Activated T-cell treated with anti-CD3 and anti-CD28 coated beads, Interleukin-2, amount 50 U/mL, for 1 hour (primary cell): ENCODE measurements around the gene IRF9.

Experiments
- DNase-seq: peaks from one replicate; pipeline ENCODE4 v3.0.0-alpha.2; 2020

IRF9 gene

DNA sequence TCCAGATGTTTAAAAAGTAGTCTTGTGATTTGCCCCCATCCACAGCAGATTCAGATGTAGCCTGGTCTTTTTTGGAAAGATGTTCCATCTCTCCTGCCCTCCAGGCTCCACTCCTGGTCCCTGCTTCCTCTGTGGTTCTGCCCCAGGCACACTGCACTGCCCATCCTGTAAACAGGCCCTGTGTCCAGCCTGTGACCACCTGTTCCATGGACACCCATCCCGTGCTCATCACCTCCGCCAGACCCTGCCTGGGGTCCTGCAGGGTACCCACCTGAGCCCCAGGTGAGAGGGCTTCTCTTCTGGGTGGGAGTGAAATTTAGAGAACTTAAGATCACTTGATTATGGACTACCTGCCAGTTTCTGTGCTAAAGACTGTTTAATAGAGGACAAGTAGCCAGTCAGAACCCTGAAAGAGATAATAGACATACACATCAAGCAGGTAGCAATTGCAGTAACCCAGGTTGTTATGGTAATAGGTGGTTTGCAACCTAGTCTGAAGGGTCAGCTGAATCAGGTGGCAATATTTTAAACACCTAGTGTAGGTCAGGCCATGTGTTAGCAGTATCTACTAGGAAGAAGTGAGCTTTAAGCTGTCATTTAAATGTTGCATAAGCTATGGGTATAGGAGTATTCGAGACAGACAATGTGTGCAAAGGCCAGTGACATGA is 11.6 kb upstream of the IRF9 start:
- DNase-seq, result no peak

DNA sequence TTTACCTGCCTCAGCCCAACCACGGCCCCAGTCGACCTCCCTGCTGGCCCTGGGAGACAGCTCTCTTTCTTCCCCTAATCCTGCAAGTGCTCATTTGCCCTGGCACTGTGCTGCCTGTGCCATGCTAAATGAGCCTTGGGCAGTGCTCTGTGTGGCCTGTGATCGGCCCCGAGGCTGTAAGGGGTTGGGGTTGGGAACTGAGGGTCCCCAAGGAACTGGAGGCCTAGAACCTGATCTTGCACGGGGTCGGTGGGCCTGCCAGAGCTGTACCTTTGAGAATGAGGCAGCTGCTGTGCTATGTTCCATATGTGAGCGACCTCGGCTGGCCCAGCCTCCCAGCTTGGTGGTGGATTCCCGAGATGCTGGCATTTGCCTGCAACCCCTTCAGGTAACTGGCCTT is 11.0 kb upstream of the IRF9 start:
- DNase-seq, result no peak

DNA sequence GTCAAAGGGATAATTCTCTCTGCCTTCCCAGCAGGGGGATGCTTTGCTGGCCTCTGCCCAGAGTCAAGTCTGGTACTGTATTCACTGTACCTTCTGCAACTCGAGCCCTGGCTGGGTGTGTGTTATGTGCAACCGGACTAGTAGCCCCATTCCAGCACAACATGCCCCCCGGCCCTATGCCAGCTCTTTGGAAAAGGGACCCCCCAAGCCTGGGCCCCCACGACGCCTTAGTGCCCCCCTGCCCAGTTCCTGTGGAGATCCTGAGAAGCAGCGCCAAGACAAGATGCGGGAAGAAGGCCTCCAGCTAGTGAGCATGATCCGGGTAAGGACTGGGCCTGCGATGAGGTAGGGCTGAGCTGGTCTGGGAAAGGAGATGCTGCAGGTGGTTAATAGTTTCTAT is 10.5 kb upstream of the IRF9 start:
- DNase-seq, result no peak

DNA sequence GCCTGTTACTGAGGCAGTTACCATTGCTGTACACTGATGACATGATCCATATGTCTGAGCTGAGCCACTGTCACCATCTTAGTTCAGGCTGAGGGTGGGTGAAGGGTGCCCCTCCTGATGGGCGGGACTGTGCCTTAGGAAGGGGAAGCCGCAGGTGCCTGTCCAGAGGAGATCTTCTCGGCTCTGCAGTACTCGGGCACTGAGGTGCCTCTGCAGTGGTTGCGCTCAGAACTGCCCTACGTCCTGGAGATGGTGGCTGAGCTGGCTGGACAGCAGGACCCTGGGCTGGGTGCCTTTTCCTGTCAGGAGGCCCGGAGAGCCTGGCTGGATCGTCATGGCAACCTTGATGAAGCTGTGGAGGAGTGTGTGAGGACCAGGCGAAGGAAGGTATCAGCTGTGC is 10.1 kb upstream of the IRF9 start:
- DNase-seq, result no peak

DNA sequence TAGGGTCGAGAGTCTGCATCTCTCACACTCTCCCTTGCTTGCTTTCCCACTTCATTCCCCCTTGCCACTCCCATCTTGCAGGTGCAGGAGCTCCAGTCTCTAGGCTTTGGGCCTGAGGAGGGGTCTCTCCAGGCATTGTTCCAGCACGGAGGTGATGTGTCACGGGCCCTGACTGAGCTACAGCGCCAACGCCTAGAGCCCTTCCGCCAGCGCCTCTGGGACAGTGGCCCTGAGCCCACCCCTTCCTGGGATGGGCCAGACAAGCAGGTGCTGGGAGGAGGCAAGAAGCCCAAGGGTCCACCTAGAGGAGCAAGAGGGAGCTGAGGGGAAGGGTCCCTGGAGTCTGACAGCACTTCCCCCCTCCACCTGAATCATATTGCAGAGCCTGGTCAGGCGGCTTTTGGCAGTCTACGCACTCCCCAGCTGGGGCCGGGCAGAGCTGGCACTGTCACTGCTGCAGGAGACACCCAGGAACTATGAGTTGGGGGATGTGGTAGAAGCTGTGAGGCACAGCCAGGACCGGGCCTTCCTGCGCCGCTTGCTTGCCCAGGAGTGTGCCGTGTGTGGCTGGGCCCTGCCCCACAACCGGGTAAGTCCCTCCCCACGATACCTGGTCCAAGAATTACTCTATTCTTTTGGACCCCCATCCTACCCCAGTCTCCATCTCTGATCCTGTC is 9.5 kb upstream of the IRF9 start:
- DNase-seq, result no peak

DNA sequence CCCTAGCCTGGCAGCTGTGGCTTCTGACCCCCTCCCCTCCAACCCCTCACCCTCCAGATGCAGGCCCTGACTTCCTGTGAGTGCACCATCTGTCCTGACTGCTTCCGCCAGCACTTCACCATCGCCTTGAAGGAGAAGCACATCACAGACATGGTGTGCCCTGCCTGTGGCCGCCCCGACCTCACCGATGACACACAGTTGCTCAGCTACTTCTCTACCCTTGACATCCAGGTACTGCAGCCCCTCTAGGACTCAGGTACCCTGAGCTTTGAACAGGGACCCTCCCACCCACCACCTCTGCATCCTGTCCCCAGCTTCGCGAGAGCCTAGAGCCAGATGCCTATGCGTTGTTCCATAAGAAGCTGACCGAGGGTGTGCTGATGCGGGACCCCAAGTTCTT is 6.0 kb upstream of the IRF9 start:
- DNase-seq, result no peak

DNA sequence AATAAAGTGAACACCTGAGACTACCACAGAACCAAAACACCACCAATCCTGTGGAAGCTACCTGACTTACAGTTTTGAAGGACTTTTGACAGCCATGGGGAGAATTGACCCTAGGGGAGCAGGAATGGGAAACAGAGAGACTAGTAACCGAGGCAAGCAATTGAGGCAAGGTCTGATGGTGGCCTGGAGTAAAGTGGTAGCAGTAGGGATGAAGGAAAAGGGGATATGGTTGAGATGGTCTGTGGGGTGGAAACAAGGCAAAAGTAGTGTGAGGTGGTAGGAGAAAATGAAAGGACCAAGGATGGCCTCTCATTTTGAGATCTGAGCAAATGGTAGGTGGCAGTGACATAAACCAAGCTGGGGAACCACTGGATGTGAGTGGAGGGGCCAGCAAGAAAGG is 4.2 kb upstream of the IRF9 start:
- DNase-seq, result no peak

DNA sequence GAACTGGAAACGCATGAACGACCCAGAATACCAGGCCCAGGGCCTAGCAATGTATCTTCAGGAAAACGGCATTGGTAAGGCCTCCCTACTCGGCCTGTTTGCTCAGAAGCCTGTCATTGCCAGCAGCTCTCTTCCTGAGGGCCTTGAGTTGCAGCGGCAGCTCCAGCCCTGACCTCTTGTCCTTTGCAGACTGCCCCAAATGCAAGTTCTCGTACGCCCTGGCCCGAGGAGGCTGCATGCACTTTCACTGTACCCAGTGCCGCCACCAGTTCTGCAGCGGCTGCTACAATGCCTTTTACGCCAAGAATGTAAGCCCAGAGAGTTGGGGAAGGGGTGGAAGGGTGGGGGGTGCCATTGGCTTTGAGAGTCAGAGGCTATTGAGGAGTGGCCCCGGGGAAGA is 3.7 kb upstream of the IRF9 start:
- DNase-seq, result no peak

DNA sequence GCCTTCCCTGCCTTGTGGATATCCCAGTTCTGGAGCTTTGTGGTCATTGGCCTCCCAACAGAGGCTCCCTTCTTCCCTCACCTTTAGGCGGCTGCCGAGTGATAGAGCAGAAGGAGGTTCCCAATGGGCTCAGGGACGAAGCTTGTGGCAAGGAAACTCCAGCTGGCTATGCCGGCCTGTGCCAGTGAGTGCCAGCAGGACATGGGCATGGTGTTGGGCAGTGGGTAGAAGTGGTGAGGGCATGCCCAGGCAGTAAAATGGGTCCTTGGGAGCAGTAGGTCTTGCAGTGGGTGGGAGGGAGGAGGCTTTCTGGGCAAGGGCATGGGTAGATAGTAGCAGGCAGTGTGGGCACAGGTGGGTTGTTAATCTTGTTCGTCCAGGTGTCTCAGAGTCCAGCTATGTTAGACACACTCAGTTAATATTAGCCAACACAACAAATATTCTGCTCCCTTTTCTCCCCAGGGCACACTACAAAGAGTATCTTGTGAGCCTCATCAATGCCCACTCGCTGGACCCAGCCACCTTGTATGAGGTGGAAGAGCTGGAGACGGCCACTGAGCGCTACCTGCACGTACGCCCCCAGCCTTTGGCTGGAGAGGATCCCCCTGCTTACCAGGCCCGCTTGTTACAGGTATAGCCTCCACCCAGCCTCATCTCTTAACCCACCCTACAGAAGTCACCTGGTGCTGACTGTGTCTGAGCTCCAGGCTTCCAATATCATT is 1.1 kb upstream of the IRF9 start:
- DNase-seq, result no peak

DNA sequence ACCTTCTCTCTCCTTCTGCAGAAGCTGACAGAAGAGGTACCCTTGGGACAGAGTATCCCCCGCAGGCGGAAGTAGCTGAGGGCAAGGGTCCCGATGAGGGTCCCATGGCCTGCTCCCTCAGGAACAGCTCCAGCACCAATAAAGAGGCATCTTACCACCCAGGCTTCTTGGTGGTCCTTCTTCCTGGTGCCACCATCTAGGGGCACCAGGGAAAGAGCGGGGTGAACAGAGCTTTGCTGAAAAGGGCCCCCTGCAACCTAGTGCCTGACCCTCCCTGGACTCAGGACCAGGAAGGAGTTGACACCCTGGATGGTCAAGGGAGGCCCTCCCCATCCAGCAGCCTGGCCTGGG is 591 bp upstream of the IRF9 start:
- no peak for DNase-seq

DNA sequence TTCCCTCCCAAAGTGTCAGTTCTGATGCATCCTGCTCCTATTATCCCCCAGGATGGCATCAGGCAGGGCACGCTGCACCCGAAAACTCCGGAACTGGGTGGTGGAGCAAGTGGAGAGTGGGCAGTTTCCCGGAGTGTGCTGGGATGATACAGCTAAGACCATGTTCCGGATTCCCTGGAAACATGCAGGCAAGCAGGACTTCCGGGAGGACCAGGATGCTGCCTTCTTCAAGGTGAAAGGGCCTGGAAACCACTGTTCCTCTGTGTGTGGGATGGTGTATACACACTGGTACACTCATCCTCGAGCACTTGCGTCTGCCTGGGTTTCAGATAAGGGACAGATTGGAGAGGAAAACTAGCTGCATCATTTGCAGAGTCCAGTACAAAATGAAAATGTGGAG is 1.0 kb downstream of the IRF9 start:
- DNase-seq, result no peak

DNA sequence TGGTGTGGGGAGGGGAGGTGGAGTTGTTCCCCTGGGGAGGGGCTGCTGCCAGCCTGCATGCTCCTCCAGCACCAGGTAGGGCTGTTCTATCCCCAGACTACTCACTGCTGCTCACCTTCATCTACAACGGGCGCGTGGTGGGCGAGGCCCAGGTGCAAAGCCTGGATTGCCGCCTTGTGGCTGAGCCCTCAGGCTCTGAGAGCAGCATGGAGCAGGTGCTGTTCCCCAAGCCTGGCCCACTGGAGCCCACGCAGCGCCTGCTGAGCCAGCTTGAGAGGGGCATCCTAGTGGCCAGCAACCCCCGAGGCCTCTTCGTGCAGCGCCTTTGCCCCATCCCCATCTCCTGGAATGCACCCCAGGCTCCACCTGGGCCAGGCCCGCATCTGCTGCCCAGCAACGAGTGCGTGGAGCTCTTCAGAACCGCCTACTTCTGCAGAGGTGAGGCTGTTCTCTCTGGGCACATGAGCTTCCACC is 3.5 kb downstream of the IRF9 start:
- DNase-seq, result no peak

DNA sequence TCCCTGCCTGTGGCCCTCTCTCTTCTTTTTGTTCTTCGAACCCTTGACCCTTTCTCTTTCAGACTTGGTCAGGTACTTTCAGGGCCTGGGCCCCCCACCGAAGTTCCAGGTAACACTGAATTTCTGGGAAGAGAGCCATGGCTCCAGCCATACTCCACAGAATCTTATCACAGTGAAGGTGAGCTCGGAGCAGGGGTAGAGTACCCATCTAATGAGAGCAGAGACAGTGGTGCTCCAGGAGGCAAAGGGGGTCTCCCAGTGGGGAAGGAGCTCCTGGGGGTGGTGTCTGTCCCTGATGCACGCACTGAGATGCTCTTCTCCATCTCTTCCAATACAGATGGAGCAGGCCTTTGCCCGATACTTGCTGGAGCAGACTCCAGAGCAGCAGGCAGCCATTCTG is 4.7 kb downstream of the IRF9 start:
- no peak for DNase-seq

DNA sequence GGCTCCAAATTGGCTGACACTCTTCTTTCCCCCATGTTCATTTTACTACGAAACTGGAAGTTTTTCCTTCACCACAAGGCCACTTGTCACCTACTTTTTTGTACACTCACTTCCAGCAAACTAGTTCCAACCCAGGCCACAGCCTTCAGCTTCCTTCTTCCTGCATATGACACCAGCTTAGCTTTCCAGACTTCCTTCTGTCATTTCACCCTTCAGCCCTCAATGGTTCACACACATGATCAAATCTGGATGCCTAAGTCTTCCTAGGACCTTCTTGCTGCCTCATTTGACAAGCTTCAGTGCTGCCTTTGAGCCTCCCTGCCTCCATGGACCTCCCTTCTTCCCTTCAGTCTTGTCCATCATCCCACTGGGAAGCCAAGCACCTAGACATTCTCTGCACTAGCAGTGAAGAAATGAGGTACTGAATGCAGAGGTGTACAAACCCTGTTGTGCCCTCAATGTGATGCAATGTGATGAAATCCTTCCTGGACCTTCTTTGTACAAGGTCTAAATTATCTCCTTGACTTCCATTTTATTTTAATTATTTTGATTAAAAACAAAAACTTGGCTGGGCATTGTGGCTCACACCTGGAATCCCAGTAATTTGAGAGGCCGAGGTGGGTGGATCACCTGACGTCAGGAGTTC is 6.5 kb downstream of the IRF9 start:
- no peak for DNase-seq

DNA sequence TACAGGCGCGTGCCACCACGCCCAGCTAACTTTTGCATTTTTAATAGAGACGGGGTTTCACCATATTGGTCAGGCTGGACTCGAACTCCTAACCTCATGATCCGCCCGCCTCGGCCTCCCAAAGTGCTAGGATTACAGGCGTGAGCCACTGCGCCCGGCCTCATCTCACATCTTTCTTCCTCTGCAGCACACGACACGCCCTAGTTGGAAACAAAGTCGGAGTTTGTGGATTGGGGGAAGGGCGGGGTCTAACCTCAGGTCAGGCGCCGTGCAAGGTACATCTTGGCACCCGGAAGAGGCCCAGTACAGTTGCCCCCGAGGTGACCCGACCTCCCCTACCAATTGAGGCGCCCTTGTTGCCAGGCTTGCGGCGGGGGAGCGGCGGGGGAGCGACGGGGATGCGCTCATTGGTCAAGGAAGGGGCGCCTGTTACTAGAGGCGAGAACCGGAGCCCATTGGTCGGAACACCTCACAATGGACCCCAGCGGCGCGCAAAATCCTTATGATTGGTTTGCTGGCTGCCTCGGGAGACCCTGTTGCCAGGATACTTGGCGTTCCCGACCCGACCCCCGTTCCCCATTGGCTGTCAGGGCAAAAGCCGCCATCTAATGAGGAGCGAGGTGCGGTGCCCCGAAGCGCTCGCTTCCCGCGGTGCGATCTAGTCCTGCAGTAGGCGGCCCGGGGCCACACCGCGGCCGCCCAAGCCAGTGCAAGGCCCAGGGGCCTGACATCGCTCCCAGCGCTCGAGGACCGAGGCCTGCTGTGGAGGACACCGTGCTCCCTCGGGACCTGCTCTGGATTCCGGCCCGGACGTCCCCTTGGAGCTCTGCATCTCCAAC is 10.6 kb downstream of the IRF9 start, which contains the start of gene REC8:
Gene REC8 (plus strand): TSS at position 659 of the 839 bp plus-strand sequence. CDS start 473 bp downstream, outside the sequence.
- DNase-seq, result peak; percentile 73

DNA sequence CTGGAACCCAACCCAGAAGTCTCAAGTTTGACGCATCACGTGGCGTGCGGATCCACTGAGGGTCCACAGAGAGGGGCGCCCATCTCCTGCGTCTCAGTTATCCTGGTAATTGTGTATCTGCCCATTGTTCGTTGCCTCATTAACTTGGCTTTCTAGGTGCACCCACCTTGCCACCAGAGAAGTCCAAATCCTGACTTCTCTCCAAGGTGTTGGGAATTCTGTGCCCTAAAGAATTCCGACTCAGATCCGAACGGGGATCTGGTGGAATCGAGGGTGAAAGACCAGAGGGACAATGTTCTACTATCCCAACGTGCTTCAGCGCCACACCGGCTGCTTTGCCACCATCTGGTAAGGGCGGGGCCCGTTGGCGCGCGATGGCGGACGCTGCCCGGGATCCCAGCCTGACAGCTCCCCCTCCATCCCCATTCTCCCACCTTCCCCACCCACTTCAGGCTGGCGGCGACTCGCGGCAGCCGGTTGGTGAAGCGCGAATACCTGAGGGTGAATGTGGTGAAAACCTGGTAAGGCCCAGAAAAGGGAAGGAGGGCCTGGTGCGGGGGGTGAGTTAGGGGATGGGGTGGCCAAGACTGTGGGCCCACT is 11.3 kb downstream of the IRF9 start:
- no peak for DNase-seq

DNA sequence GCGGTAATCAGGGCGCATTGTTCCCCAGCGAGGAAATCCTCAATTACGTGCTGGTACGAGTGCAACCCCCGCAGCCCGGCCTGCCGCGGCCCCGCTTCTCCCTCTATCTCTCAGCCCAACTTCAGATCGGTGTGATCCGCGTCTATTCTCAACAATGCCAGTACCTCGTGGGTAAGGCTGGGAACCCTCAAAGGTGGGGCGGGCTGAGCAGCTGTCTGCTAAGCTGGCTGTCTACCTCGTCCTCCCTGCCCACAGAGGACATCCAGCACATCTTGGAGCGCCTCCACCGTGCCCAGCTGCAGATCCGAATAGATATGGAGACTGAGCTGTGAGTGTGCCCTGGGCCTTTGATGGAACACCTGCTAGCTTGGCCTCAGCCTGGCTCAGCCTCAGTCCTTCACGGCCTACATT is 11.8 kb downstream of the IRF9 start:
- no peak for DNase-seq

DNA sequence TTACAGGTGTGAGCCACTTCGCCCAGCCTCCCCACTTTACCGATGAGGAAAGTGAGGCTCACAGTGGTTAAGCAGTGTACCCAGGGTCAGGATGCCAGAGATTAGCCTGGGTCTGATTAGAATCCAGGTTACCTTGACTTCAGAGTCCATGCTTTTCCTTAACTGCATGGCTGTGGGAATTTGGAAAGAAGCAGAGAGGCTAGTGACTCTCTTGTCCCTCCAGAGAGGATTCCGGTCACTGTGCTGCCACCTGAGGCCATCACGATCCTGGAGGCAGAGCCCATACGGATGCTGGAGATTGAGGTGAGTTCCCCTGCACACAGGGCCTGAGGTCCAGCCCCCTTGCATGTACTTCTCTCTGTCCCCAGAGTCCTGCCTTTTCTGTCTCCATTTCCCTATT is 15.5 kb downstream of the IRF9 start:
- DNase-seq, result no peak

DNA sequence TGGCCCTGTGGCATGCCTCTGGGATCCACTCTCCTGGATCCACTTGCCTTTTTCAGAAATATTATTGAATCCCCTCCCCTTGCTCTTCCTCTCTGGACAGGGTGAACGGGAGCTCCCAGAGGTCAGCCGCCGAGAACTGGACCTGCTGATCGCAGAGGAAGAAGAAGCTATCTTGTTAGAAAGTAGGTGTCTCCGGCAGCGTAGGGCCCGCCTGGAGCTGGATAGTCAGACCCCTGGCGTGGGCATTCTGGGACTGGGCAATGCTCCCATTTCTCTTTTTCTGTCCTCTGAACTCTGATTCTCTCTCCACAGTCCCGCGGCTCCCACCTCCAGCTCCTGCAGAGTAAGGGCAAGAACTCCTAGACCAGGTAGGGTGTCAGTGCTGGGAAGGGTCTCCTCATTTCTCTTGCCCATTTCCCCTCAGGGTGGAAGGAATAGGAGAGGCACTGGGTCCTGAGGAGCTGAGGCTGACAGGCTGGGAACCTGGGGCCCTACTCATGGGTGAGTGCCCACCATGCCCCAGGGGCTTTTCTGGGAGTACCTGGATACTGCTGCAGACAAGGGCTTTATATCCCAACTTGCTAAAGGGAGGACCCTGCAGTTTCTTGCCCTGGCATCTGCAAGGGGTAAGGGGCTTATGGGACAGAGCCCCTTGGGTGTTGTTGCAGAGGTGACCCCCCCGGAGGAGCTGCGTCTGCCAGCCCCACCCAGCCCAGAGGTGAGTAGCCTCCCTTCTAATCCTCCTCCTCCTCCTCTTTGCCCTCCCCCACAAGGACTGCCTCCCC is 16.2 kb downstream of the IRF9 start:
- DNase-seq, result no peak

DNA sequence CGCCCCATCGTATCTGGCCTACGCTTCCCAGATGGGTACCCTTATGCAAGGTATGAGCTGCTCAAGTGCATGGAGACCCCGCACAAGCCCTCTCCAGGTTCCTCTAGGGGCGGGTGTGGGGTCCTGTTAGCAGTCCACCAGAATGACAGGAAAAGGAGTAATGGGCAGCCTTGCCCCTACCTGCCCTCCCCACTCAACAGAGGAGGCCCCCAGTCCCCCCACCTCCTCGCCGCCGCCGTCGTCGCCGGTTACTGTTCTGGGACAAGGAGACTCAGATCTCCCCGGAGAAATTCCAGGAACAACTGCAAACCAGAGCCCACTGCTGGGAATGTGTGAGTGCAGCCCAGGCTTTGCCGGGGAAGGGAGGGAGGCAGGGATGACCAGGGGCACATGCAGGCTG is 16.8 kb downstream of the IRF9 start:
- no peak for DNase-seq

DNA sequence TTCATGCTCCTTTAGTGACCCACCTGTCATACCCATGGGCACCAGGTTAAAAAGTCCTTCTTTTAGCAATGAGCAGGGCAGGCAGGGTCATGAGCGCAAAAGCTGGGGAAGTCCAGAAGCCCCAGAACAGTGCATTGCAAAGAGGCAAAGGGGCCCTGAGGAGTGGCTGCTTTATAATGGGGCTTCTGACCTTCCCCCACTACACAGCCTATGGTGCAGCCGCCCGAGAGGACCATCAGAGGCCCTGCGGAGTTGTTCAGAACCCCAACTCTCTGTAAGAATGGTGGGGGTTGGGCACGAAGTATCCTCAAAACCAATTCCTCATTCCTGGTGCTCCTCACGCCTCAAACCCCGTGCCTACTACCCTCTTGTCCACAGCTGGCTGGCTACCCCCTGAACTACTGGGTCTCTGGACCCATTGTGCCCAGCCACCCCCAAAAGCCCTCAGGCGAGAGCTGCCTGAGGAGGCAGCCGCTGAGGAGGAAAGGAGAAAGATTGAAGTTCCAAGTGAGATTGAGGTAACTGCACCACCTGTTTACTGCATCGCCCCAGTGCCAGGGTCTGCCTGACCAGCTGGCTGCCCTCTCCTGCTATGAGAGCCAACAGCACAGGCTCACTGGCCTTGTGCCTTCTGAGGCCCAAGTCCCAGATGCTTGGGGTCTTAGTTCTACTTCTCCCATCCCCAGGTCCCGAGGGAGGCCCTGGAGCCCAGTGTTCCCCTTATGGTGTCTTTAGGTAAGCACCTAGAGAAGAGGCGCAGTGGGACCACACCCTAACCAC is 17.5 kb downstream of the IRF9 start:
- DNase-seq, result no peak
